ENCODE results near the gene ZRANB1.

The ZRANB1 gene

GRCh38 chr10:124923684-124924083, 18.2 kb upstream of the ZRANB1 start:
- DNase-seq: no peak

GRCh38 chr10:124926548-124926947, 15.4 kb upstream of the ZRANB1 start:
- no peak for DNase-seq

- DNase-seq: no peak
Observed at GRCh38 chr10:124928087-124928486, 13.8 kb upstream of the ZRANB1 start.

- DNase-seq: no peak
Observed at GRCh38 chr10:124928545-124928944, 13.4 kb upstream of the ZRANB1 start.

- no peak for DNase-seq
Observed at GRCh38 chr10:124935946-124936345, 6.0 kb upstream of the ZRANB1 start.

- no peak for DNase-seq
Observed at GRCh38 chr10:124936813-124937212, 5.1 kb upstream of the ZRANB1 start.

- DNase-seq: no peak
Observed at GRCh38 chr10:124939290-124939689, 2.6 kb upstream of the ZRANB1 start.

- DNase-seq: no peak
Observed at GRCh38 chr10:124942317-124943169, 620 bp downstream of the ZRANB1 start.

- no peak for DNase-seq
Observed at GRCh38 chr10:124943301-124944092, 1.6 kb downstream of the ZRANB1 start.

GRCh38 chr10:124944982-124945381, 3.1 kb downstream of the ZRANB1 start:
- DNase-seq: no peak

- no peak for DNase-seq
Observed at GRCh38 chr10:124946945-124947344, 5.0 kb downstream of the ZRANB1 start.

GRCh38 chr10:124949543-124949942, 7.6 kb downstream of the ZRANB1 start:
- no peak for DNase-seq

- no peak for DNase-seq
Observed at GRCh38 chr10:124952123-124952522, 10.2 kb downstream of the ZRANB1 start.

- no peak for DNase-seq
Observed at GRCh38 chr10:124953421-124953820, 11.5 kb downstream of the ZRANB1 start.

GRCh38 chr10:124955243-124955642, 13.3 kb downstream of the ZRANB1 start:
- no peak for DNase-seq

GRCh38 chr10:124955868-124956267, 13.9 kb downstream of the ZRANB1 start:
- no peak for DNase-seq

- DNase-seq: no peak
Observed at GRCh38 chr10:124956764-124957163, 14.8 kb downstream of the ZRANB1 start.

- no peak for DNase-seq
Observed at GRCh38 chr10:124957404-124957947, 15.6 kb downstream of the ZRANB1 start.

GRCh38 chr10:124959564-124959963, 17.6 kb downstream of the ZRANB1 start:
- no peak for DNase-seq

- DNase-seq: no peak
Observed at GRCh38 chr10:124961248-124961570, 19.3 kb downstream of the ZRANB1 start.

- no peak for DNase-seq
Observed at GRCh38 chr10:124962421-124962820, 20.5 kb downstream of the ZRANB1 start.

- no peak for DNase-seq
Observed at GRCh38 chr10:124963866-124964720, 22.2 kb downstream of the ZRANB1 start.

- DNase-seq: no peak
Observed at GRCh38 chr10:124966008-124966407, 24.1 kb downstream of the ZRANB1 start.

All from T1000 (cell line).